GM21786 (cell line): ENCODE results near the gene TMA7B.

ENCODE experiments used
- ATAC-seq: cut with Tn5 transposase; IDR thresholded peaks from one replicate; pipeline ENCODE4 v1.9.1; 2021; ENCODE audit not compliant: unreplicated experiment

The TMA7B gene

DNA sequence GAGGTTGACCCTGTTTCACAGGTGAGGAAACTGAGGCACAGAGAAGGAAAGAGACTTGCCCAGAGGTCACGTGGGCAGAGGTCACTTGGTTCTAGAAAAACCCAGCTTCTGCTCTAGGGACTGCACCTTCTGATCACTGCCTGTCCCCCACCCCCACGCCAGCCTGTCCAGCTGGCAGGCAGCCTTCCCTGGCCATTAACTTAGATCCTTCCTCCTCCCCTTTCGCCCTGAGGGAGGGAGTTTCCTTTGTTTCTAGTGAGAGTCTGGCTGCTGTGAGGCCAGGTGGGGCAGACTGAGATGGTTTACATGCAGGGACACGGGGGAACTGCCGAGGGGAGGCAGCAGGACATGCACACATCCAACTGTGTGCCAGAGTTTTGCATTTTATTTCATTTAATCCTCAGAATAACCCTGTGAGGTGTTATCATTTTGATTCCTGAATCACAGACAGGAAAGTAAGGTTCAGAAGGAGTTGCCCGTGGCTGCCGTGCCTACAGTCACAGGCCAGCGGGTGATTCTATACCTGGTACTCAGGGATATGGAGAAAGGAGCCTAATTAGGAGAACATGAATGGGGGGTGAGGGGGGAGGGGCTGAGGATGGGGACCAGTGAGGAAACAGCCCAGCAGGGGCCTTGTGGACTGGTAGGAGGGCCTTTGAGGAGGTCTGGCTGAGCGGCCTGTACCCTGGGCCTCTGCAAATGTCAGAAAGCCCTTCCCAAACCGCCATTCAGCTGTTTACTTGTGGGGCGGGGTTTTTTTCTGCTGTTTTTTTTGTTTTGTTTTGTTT is 37.9 kb downstream of the TMA7B start:
- no peak for ATAC-seq

DNA sequence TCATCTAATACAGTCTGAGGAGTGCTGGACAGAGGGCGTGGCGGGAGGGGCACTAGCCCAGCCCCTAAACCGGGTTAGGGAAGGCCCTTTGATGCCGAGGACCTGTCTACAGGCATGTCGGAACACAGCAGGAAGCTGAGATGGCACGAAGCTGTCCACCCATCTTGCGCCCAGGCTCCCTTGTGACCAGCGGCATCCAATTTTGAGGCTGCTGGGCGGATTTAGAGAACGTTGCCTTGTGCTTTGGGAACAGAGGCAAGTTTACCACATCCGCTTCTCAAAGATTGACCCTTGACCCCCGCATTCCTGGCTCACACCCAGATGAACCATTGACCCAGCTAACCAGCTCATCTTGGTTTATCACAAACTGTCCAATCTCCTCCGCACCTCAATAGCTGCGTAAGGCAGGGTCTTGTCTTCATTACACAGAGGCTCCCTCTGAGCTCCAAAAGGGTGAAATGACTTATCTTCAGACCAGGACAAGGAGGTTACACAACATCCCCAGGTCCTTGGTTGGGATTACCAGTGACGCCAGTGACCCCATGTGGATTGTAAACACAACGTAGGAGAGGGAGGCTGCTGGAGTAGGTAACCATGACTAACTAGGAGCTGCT is 39.1 kb downstream of the TMA7B start:
- no peak for ATAC-seq

DNA sequence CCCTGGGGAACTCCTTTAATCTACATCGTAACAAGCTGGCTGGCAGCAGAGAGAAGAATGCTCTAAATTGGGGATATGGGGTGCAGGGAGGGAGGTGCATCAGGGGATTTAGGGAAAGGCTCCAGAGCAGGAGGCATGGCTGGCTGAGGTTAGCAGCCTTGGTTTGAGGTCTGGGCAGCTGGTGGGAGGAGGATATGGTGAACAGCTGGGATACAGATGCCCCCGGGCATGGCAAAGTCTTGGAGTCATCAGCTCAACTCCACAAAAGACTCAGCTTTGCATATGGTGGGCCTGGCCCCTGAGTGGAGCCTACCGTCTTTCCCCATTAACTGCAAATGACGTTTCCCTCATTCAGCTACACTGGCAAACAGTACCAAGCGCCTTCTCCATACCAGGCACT is 40.0 kb downstream of the TMA7B start:
- no peak for ATAC-seq

DNA sequence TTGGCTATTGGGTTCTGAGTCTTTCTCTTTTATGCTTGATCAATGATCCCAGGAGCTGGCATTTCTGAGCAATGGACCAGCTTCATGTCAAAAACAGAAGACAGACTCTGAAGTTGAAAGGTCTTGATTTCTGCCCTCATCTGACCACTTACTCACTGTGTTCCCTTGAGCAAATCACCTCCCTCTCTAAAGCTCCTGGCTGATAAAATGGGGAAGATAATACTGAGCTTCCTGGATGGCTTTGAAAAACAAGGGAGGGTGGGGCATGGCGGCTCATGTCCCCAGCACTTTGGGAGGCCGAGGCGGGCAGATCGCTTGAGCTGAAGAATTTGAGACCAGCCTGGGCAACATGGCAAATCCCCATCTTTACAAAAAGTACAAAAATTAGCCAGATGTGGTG is 40.9 kb downstream of the TMA7B start:
- ATAC-seq: no peak

DNA sequence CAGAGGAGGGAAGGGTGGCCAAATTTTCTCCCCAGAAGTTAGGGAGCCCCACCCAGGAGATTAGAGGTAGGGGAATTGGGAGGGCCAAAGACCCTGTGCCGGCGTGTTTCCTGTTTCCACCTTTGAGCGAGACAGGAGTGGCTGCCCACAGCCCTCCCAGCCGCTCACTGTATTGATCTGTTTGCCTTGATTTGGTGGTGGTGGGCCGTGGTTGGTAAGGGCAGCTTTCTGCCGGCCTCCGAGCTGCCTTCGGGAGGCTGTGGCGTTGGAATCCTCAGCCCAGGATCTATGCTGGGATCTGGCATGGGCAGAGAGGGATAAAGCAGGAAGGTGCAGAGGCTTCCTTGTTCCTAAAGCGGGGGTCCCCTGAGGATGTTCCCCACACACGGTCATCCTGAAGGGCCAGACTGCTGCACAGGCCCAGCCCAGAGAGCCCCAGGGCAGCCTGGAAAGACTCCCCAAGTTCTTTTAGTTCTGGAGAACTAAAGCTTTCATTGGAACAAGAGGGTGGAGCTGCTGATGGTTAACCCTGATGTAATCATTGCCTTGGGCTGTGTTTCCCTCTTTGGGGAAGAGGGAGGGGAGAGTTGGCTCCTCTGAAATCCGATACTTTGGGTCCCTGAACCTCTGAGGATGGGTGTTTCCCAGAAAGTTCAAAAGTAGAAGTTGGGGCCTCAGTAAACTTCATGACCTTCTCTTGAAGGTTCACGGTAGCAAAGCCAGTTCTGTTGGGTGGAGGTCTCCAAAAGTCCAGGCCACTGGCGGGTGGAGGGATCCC is 41.8 kb downstream of the TMA7B start:
- ATAC-seq: no peak

- no peak for ATAC-seq
These were observed 42.9 kb downstream of the TMA7B start for GRCh38 chr22:40002935-40003715.

- ATAC-seq: no peak
These were observed 44.6 kb downstream of the TMA7B start for GRCh38 chr22:40004836-40005235.

- ATAC-seq: no peak
These were observed 46.4 kb downstream of the TMA7B start for GRCh38 chr22:40006641-40007040.

DNA sequence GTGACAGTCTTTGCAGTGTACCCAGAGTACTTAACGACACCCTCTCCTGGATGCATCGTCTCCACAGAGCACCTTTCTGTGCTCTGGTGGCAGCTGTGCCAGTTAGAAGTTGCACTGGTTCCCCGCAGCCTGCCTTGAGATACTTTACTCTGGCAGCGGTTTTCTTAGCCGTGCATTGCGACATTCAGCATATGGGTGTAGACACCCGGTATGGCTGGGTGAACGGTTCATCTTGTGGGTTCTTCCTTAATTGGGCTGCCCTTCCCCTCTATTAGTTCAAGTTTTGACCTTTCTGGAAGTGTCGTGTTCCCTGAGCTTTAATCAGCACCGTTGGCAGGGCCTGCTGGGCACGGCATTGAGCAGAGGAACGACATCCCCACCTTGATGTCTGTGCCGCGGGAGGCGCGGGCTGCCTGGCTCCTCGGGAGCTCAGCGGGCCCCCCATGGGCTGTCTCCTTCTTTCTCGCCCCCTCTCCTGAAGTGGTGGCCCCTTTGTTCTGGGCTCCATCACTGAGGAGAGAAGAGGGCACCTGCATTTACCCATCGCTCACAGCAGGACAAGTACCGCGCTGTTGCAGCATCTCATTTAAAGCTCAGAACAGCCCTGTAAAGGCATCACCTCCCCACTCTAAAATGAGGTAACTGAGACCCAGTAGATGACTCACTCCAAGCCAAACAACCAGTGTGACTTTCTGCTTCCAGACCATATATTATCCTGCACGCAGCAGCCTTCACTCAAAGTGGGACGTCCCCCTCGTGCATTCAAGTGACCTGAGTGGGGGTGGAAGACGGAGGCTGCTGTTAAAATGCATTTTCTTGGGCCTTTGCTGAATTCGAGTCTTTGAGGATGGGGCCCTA is 47.9 kb downstream of the TMA7B start:
- ATAC-seq: no peak

- ATAC-seq: no peak
These were observed 48.6 kb downstream of the TMA7B start for GRCh38 chr22:40008726-40009291.

- ATAC-seq: no peak
These were observed 49.1 kb downstream of the TMA7B start for GRCh38 chr22:40009292-40009774.

GRCh38 chr22:40009951-40010671 is 49.9 kb downstream of the TMA7B start:
- ATAC-seq: no peak

DNA sequence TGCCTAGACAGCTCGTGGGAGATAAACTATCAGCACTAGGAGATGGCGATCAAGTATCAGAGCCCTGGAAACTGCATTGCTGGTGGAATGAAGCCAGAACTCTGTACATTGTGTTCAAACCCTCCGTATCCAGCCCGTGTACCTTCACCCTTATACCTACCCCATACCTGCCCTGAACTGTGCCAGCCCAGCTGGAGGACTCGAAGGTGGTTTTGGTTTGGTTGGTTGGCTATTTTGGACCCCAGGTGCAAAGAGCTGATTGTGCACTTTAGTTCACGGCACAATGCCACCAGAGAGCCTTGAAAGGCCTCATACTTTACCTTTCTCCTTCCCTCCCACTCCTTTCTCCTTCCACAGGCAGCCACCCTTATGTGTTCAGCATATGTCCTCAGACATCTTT is 50.5 kb downstream of the TMA7B start:
- no peak for ATAC-seq
